ENCODE results near the gene ACOXL.

Gene ACOXL

DNA sequence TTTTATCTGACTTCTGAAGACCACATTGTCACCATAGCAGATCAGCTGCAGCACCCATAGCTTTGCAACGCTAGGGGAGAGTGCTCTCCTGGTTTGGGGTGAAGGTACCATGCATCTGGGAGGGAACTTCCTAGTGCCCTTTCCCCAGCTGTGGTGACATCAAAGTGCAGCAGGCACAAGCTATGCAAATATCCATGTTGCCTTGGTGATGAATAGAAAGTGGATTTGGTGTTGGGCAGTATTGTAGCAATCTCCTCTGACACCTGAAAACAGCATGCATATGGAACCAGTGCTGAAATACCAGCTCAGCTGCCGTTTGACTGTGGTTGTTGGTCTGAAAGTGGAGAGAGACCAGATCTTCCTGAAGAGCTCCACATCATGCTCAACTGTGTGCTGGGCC lies 425.4 kb downstream of the ACOXL start:
- no peaks in the 10 kb centered on the region for H3K36me3 ChIP-seq (ENCODE audit: control insufficient read depth, insufficient read depth, low read length)
- H3K79me2 ChIP-seq: peaks cover 17% of the 10 kb centered on the region
- H3K9me3 ChIP-seq (ENCODE audit: control insufficient read depth, low read length): no peaks in the 10 kb centered on the region
- no peak overlapping the region for H2AFZ ChIP-seq
- TF ChIP-seq, protein P1, sequence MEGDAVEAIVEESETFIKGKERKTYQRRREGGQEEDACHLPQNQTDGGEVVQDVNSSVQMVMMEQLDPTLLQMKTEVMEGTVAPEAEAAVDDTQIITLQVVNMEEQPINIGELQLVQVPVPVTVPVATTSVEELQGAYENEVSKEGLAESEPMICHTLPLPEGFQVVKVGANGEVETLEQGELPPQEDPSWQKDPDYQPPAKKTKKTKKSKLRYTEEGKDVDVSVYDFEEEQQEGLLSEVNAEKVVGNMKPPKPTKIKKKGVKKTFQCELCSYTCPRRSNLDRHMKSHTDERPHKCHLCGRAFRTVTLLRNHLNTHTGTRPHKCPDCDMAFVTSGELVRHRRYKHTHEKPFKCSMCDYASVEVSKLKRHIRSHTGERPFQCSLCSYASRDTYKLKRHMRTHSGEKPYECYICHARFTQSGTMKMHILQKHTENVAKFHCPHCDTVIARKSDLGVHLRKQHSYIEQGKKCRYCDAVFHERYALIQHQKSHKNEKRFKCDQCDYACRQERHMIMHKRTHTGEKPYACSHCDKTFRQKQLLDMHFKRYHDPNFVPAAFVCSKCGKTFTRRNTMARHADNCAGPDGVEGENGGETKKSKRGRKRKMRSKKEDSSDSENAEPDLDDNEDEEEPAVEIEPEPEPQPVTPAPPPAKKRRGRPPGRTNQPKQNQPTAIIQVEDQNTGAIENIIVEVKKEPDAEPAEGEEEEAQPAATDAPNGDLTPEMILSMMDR (IDR thresholded peaks at IDR 0.05): no peak
- H3K4me1 ChIP-seq: peaks cover 16% of the 10 kb centered on the region
- no peak overlapping the region for H3K4me3 ChIP-seq (ENCODE audit: low read depth, low read length)
- no peak overlapping the region for H3K9ac ChIP-seq
- H3K27me3 ChIP-seq (ENCODE audit: control insufficient read depth, insufficient read depth, low read length): no peaks in the 10 kb centered on the region
- no peak overlapping the region for H3K27ac ChIP-seq
- no peak overlapping the region for H3K4me2 ChIP-seq (ENCODE audit: low read length)

DNA sequence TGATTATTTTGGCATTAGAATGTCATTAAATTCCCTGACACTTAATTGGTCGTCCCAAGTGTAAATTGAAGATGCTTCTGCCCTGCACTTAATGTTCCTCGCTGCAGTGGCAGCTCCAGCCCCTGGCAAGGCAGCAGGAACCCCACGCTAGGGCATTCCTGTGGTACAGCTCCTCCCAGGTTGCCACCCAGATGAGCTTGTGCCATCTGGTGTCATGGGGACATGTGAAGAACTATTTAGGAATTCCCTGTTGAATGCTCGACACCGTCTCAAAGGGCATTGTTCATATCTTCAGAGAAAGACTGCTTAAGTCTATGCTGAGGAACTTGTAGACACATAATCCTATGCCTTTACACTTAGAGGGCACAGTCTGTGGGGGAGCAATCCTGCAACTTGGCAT lies 427.3 kb downstream of the ACOXL start:
- Histone ChIP-seq H2AFZ (no peak overlapping the region), H3K79me2 (peaks cover 15% of the 10 kb centered on the region), H3K4me1 (peaks cover 18% of the 10 kb centered on the region), H3K4me2 (ENCODE audit: low read length) (no peak overlapping the region), H3K9ac (no peak overlapping the region), H3K4me3 (ENCODE audit: low read depth, low read length) (no peak overlapping the region), H3K9me3 (ENCODE audit: control insufficient read depth, low read length) (no peaks in the 10 kb centered on the region), H3K27me3 (ENCODE audit: control insufficient read depth, insufficient read depth, low read length) (no peaks in the 10 kb centered on the region), H3K36me3 (ENCODE audit: control insufficient read depth, insufficient read depth, low read length) (no peaks in the 10 kb centered on the region), H3K27ac (no peak overlapping the region)
- TF ChIP-seq, protein P1 (IDR thresholded peaks at IDR 0.05): no peak

DNA sequence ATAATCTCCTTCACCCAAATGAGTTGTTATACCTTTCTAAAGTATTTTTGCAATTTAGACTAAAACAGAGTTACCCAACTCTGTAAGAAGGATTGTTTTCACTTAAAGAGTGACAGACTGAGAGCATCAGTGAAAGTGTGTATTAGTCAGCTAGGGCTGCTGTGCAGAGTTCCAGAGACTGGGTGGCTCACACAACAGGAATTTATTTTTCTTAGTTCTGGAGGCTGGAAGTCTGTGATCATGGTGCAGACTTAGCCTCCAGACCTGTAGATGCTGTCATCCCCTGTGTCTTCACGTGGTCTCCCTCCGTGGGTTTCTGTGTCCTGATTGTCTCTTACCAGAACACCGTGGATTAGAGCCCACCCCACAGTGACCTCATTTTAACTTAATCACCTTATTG lies 428.4 kb downstream of the ACOXL start:
- H3K9me3 ChIP-seq (ENCODE audit: control insufficient read depth, low read length): no peaks in the 10 kb centered on the region
- TF ChIP-seq, protein P1 (IDR thresholded peaks at IDR 0.05): no peak
- no peak overlapping the region for H3K4me2 ChIP-seq (ENCODE audit: low read length)
- H3K9ac ChIP-seq: no peak overlapping the region
- no peaks in the 10 kb centered on the region for H3K27me3 ChIP-seq (ENCODE audit: control insufficient read depth, insufficient read depth, low read length)
- no peaks in the 10 kb centered on the region for H3K36me3 ChIP-seq (ENCODE audit: control insufficient read depth, insufficient read depth, low read length)
- peaks cover 6% of the 10 kb centered on the region for H3K79me2 ChIP-seq
- no peak overlapping the region for H3K27ac ChIP-seq
- H3K4me1 ChIP-seq: peaks cover 18% of the 10 kb centered on the region
- no peak overlapping the region for H3K4me3 ChIP-seq (ENCODE audit: low read depth, low read length)
- H2AFZ ChIP-seq: no peak overlapping the region

DNA sequence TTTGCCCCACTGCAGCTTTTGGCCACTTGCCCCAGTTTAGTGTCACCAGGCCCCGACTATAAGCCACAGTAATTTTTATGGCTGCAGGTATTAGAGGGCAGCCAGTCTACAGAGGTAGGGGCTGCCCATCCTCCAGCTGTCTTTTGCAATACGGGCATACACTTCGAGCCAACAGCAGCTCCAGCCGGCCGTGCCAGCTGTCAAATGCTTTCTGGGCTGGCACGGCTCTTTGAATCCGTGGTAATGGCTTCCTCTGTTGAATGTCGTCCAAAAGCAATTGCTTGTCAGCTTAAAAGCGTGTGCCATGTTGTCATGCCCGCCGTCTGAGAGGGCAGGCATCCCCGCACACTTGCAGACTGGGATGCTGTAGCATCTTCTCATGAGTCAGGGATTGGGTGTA lies 429.6 kb downstream of the ACOXL start:
- H3K79me2 ChIP-seq: peaks cover 3% of the 10 kb centered on the region
- H3K4me3 ChIP-seq (ENCODE audit: low read depth, low read length): peak overlapping the region; percentile 23
- peak overlapping the region; percentile 68 for H3K27ac ChIP-seq
- TF ChIP-seq, protein P1 (IDR thresholded peaks at IDR 0.05): no peak
- no peaks in the 10 kb centered on the region for H3K9me3 ChIP-seq (ENCODE audit: control insufficient read depth, low read length)
- H3K36me3 ChIP-seq (ENCODE audit: control insufficient read depth, insufficient read depth, low read length): no peaks in the 10 kb centered on the region
- peak overlapping the region; percentile 48 for H3K4me2 ChIP-seq (ENCODE audit: low read length)
- H3K27me3 ChIP-seq (ENCODE audit: control insufficient read depth, insufficient read depth, low read length): no peaks in the 10 kb centered on the region
- peak overlapping the region; percentile 13 for H2AFZ ChIP-seq
- no peak overlapping the region for H3K9ac ChIP-seq
- H3K4me1 ChIP-seq: peaks cover 19% of the 10 kb centered on the region

DNA sequence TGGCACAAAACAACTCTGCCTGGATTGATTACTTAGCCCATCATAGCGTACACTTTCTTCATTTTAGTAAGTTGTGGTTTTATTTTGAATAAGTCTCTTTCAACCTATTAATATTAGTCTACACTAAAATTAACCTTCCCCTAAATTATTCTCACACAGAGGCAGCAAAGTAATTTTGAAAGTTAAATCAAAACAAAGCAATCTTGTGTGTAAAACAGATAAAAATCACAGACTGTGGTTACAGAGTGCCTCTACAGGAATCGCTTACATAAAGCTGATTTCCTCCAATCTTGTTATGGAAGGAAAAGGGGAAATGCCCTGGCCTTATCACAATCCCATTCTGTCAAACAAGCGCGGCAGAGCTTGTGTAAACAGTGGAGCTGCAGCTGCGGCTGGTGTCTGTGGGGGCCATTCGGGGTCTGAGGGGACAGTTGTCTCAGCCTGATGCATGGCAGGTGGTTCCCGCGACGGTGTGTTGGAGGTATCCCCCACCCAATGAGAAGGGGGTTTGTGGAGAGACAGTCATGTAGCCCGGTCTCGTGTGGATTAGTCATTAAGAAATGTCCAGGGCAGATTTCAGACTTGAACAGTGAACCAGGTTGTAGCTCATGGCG lies 430.5 kb downstream of the ACOXL start:
- H3K36me3 ChIP-seq (ENCODE audit: control insufficient read depth, insufficient read depth, low read length): no peaks in the 10 kb centered on the region
- TF ChIP-seq, protein P1 (IDR thresholded peaks at IDR 0.05): no peak
- H3K9ac ChIP-seq: no peak overlapping the region
- H2AFZ ChIP-seq: peak overlapping the region; percentile 19
- peaks cover 3% of the 10 kb centered on the region for H3K79me2 ChIP-seq
- no peaks in the 10 kb centered on the region for H3K27me3 ChIP-seq (ENCODE audit: control insufficient read depth, insufficient read depth, low read length)
- H3K4me1 ChIP-seq: peaks cover 21% of the 10 kb centered on the region
- no peak overlapping the region for H3K4me3 ChIP-seq (ENCODE audit: low read depth, low read length)
- H3K27ac ChIP-seq: peak overlapping the region; percentile 68
- peak overlapping the region; percentile 20 for H3K4me2 ChIP-seq (ENCODE audit: low read length)
- H3K9me3 ChIP-seq (ENCODE audit: control insufficient read depth, low read length): no peaks in the 10 kb centered on the region
